K562 (cell line): ENCODE measurements around the gene VPS13D.

Experiments
- TAF1 ChIP-seq: IDR thresholded peaks from 2 replicates; pipeline ENCODE4 v1.6.1; 2011; ENCODE audit warnings: mild to moderate bottlenecking, low read length, moderate library complexity; ENCODE audit not compliant: insufficient read depth, control insufficient read depth, severe bottlenecking; ENCODE audit errors: extremely low read depth
- ZNF143 ChIP-seq: sonication (generic); formaldehyde crosslinking; IDR thresholded peaks from 2 replicates; pipeline ENCODE4 v1.9.0; 2022; ENCODE audit warnings: mild to moderate bottlenecking, missing genetic modification reagents

GRCh38 chr1:12436345-12436658 lies 206.5 kb downstream of the VPS13D start:
- no peak for TF ChIP-seq TAF1
- TF ChIP-seq ZNF143, result no peak
